Gastrocnemius medialis (tissue), 4 donors: ENCODE measurements around the gene SH3GL3. TPM values are rescaled to one million over a fixed set of nuclear protein-coding genes. Genes with fewer than 3 reads are reported as not detected.

Experiments
- ATAC-seq, 2 donors: fragments of 150-250 bp; one replicate each; pipeline ENCODE4 v1.9.1; 2016
- DNase-seq, 2 donors: peaks; one replicate each; pipeline ENCODE4 v3.0.0-alpha.2; 2019
- H3K27ac ChIP-seq, 4 donors: fragments of 200-600 bp; sonication (generic); 1 replicate in 1 of 4; 2 replicates in 3 of 4; pipeline ENCODE4 v1.5.1; 2016 to 2018; ENCODE audit warnings: mild to moderate bottlenecking in 2 of 4, moderate library complexity in 1 of 4
- H3K27me3 ChIP-seq, 3 donors: fragments of 200-600 bp; sonication (generic) in 2 of 3; 1 replicate in 1 of 3; 2 replicates in 2 of 3; pipeline versions ENCODE4 v1.5.1 to v1.6.0; 2016 to 2019; ENCODE audit warnings: mild to moderate bottlenecking in 1 of 3, moderate library complexity in 1 of 3
- H3K36me3 ChIP-seq, 2 donors: fragments of 200-600 bp; sonication (generic) in 1 of 2; one replicate each; pipeline ENCODE4 v1.5.1; 2017 to 2018
- H3K4me1 ChIP-seq, 2 donors: fragments of 200-600 bp; sonication (generic) in 1 of 2; one replicate each; pipeline ENCODE4 v1.5.1; 2016 to 2017; ENCODE audit warnings: mild to moderate bottlenecking in 2 of 2
- H3K4me3 ChIP-seq, 4 donors: fragments of 200-600 bp; sonication (generic) in 3 of 4; 1 replicate in 1 of 4; 2 replicates in 3 of 4; pipeline ENCODE4 v1.5.1; 2016 to 2019; ENCODE audit warnings: mild to moderate bottlenecking in 2 of 4
- H3K9me3 ChIP-seq, 3 donors: fragments of 200-600 bp; sonication (generic) in 2 of 3; 1 replicate in 1 of 3; 2 replicates in 2 of 3; pipeline ENCODE4 v1.5.1; 2016 to 2019
- POLR2A ChIP-seq, 2 donors: fragments of 450-650 bp; IDR thresholded peaks; one replicate each; pipeline ENCODE4 v1.6.1; 2017; ENCODE audit warnings: antibody characterized with exemption in 2 of 2, mild to moderate bottlenecking in 2 of 2, moderate library complexity in 2 of 2
- in situ Hi-C, 4 donors: fragments of 200-750 bp; cut with MboI; loops; one replicate each; pipeline versions ENCODE4 v1.15.0 to v1.8.0; 2017; ENCODE audit warnings: low sequenced_read_pairs in 4 of 4
- intact Hi-C: fragments of 100-400 bp; cut with DNase I; formaldehyde crosslinking; loops from one replicate; pipeline ENCODE4 v1.15.1; 2023; ENCODE audit warnings: low total_unique reads
- total RNA-seq, 4 donors: library from RNA; depleted of rRNA; stranded (reverse); fragments of >200 nt; gene quantifications; one replicate each; pipeline versions ENCODE4 v1.1.0 to v1.2.3, GENCODE V29; 2016
- TF ChIP-seq, protein P1 (sequence below), 5 experiments: fragments of 450-650 bp in 3 of 5; fragments of 200-600 bp in 2 of 5; sonication (generic) in 2 of 5; IDR thresholded peaks in 4 of 5; conservative IDR thresholded peaks in 1 of 5; 1 replicate in 4 of 5; 2 replicates in 1 of 5; pipeline ENCODE4 v1.5.1; 2016 to 2019; ENCODE audit warnings: antibody characterized with exemption in 5 of 5, mild to moderate bottlenecking in 3 of 5, moderate library complexity in 3 of 5

The SH3GL3 gene
- total RNA-seq, 4 donors from 2014 or later: not detected

DNA sequence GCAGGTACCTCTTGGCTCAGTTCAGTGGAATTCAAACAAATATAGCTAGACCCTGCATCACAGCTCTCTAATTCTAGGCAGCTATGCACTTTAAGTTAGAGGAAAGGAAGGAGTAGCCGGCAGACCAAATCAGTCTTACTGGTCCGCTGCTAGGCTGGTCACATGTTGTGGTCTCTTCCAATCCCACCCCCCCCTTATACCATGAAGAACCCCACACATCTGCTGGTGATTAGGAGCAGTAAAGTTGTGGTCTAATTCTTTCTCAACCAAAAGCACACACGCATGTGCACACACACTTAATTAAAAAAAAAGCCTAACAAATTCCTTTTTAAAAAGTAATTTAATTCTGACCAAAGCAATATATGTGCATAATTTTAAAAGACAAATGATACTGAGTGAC is 16.7 kb upstream of the SH3GL3 start:
- DNase-seq (no peak), ATAC-seq (no peak)
- no peaks in the 10 kb centered on the region for H3K4me1 ChIP-seq
- H3K9me3 ChIP-seq: no peaks in the 10 kb centered on the region
- peaks cover 0 to 6% (median 4%) of the 10 kb centered on the region in 3 donors for H3K27me3 ChIP-seq
- in situ Hi-C loops: loop anchor here (5.0 to 25.0 kb wide), 4 partner anchors 124 to 607 kb away; no protein-coding TSS in a partner anchor
- H3K36me3 ChIP-seq: no peaks in the 10 kb centered on the region
- H3K4me3 ChIP-seq: no peak overlapping the region
- intact Hi-C loops: no loop called here
- H3K27ac ChIP-seq: no peak overlapping the region
- TF ChIP-seq, protein P1, sequence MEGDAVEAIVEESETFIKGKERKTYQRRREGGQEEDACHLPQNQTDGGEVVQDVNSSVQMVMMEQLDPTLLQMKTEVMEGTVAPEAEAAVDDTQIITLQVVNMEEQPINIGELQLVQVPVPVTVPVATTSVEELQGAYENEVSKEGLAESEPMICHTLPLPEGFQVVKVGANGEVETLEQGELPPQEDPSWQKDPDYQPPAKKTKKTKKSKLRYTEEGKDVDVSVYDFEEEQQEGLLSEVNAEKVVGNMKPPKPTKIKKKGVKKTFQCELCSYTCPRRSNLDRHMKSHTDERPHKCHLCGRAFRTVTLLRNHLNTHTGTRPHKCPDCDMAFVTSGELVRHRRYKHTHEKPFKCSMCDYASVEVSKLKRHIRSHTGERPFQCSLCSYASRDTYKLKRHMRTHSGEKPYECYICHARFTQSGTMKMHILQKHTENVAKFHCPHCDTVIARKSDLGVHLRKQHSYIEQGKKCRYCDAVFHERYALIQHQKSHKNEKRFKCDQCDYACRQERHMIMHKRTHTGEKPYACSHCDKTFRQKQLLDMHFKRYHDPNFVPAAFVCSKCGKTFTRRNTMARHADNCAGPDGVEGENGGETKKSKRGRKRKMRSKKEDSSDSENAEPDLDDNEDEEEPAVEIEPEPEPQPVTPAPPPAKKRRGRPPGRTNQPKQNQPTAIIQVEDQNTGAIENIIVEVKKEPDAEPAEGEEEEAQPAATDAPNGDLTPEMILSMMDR (IDR thresholded peaks at IDR 0.05 in 4 of 5, conservative IDR thresholded peaks at IDR 0.05 in 1 of 5): no peak
- TF ChIP-seq POLR2A (IDR thresholded peaks at IDR 0.05): no peak

DNA sequence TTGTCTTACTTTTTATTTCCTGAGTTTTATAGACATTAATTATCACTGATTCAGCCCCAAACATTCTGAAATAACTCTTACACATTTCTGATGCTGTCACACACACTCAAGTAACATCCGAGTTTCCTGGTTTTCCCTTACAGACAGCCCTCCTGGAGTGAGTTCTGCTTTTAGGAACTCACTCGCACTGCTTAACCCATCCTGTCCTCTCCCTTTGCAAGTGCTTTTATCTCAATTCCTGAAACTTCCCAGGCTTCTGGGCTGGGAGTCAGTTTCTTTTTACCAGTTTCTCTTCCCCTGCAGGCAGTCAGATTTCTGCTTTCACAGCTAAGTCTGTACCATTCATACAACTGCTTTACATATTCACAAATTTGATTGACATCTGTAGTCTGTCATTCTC is 15.6 kb upstream of the SH3GL3 start:
- H3K27me3 ChIP-seq: peaks cover 0 to 6% (median 4%) of the 10 kb centered on the region in 3 donors
- no peak for TF ChIP-seq POLR2A (IDR thresholded peaks at IDR 0.05)
- H3K9me3 ChIP-seq: no peaks in the 10 kb centered on the region
- no peak for DNase-seq
- ATAC-seq: no peak
- no peaks in the 10 kb centered on the region for H3K4me1 ChIP-seq
- H3K27ac ChIP-seq: no peak overlapping the region
- intact Hi-C loops: no loop called here
- H3K36me3 ChIP-seq: no peaks in the 10 kb centered on the region
- in situ Hi-C loops: loop anchor here (5.0 to 25.0 kb wide), 4 partner anchors 123 to 606 kb away; no protein-coding TSS in a partner anchor
- no peak overlapping the region for H3K4me3 ChIP-seq

- H3K27me3 ChIP-seq: peaks cover 0 to 4% (median 0%) of the 10 kb centered on the region in 3 donors
- no peak for TF ChIP-seq POLR2A (IDR thresholded peaks at IDR 0.05)
- TF ChIP-seq, protein P1 (IDR thresholded peaks at IDR 0.05 in 4 of 5, conservative IDR thresholded peaks at IDR 0.05 in 1 of 5): no peak
- no peaks in the 10 kb centered on the region for H3K9me3 ChIP-seq
- DNase-seq: no peak
- in situ Hi-C loops: loop anchor here (10.0 to 25.0 kb wide), 3 partner anchors 120 to 602 kb away; no protein-coding TSS in a partner anchor
- no peaks in the 10 kb centered on the region for H3K36me3 ChIP-seq
- no peaks in the 10 kb centered on the region for H3K4me1 ChIP-seq
- intact Hi-C loops: no loop called here
- no peak overlapping the region for H3K4me3 ChIP-seq
- ATAC-seq: no peak
- no peak overlapping the region for H3K27ac ChIP-seq
Measured at GRCh38 chr15:83435202-83435601, 11.9 kb upstream of the SH3GL3 start.

GRCh38 chr15:83435782-83436181 is 11.4 kb upstream of the SH3GL3 start:
- H3K4me1 ChIP-seq: no peaks in the 10 kb centered on the region
- no peaks in the 10 kb centered on the region for H3K9me3 ChIP-seq
- no peak for DNase-seq
- peaks cover 0 to 4% (median 0%) of the 10 kb centered on the region in 3 donors for H3K27me3 ChIP-seq
- in situ Hi-C loops: loop anchor here (10.0 to 25.0 kb wide), 3 partner anchors 119 to 602 kb away; no protein-coding TSS in a partner anchor
- TF ChIP-seq POLR2A (IDR thresholded peaks at IDR 0.05): no peak
- TF ChIP-seq, protein P1 (IDR thresholded peaks at IDR 0.05 in 4 of 5, conservative IDR thresholded peaks at IDR 0.05 in 1 of 5): no peak
- H3K36me3 ChIP-seq: no peaks in the 10 kb centered on the region
- no peak for ATAC-seq
- H3K4me3 ChIP-seq: no peak overlapping the region
- H3K27ac ChIP-seq: no peak overlapping the region
- intact Hi-C loops: no loop called here

- H3K27ac ChIP-seq: no peak overlapping the region
- DNase-seq (no peak), ATAC-seq (no peak)
- H3K27me3 ChIP-seq: peaks cover 0 to 4% (median 0%) of the 10 kb centered on the region in 3 donors
- no peaks in the 10 kb centered on the region for H3K4me1 ChIP-seq
- intact Hi-C loops: no loop called here
- H3K4me3 ChIP-seq: no peak overlapping the region
- no peaks in the 10 kb centered on the region for H3K9me3 ChIP-seq
- H3K36me3 ChIP-seq: no peaks in the 10 kb centered on the region
- in situ Hi-C loops: loop anchor here (10.0 to 25.0 kb wide), 3 partner anchors 118 to 601 kb away; no protein-coding TSS in a partner anchor
- no peak for TF ChIP-seq POLR2A (IDR thresholded peaks at IDR 0.05)
- TF ChIP-seq, protein P1 (IDR thresholded peaks at IDR 0.05 in 4 of 5, conservative IDR thresholded peaks at IDR 0.05 in 1 of 5): no peak
Measured at GRCh38 chr15:83436513-83437158, 10.5 kb upstream of the SH3GL3 start.
